Fibroblast of lung (primary cell): ENCODE results near the gene MYLK. TPM values are rescaled to one million over a fixed set of nuclear protein-coding genes. Genes with fewer than 3 reads are reported as not detected.

Source experiments
- DNase-seq, 2 donors: peaks; one replicate each; pipeline versions ENCODE4 v3.0.0 to v3.0.0-alpha.2; 2010; ENCODE audit warnings: low read depth in 2 of 2
- H2AFZ ChIP-seq: 2 replicates; pipeline ENCODE4 v1.5.1; 2012; ENCODE audit warnings: low read length, control low read depth, inconsistent platforms
- H3K27ac ChIP-seq: 2 replicates; pipeline ENCODE4 v1.5.1; 2011; ENCODE audit warnings: low read length, control low read depth; ENCODE audit not compliant: insufficient read depth
- H3K27me3 ChIP-seq: 2 replicates; pipeline ENCODE4 v1.5.1; 2011; ENCODE audit warnings: mild to moderate bottlenecking, low read length; ENCODE audit not compliant: control insufficient read depth, insufficient read depth
- H3K36me3 ChIP-seq: 2 replicates; pipeline ENCODE4 v1.5.1; 2011; ENCODE audit warnings: low read length; ENCODE audit not compliant: control insufficient read depth, insufficient read depth
- H3K4me1 ChIP-seq: 2 replicates; pipeline ENCODE4 v1.5.1; 2011; ENCODE audit warnings: low read length; ENCODE audit not compliant: control insufficient read depth, insufficient read depth; ENCODE audit errors: extremely low read depth
- H3K4me2 ChIP-seq: 2 replicates; pipeline ENCODE4 v1.5.1; 2011; ENCODE audit warnings: low read length, control low read depth; ENCODE audit not compliant: insufficient read depth; ENCODE audit errors: extremely low read depth
- H3K4me3 ChIP-seq, 4 experiments: fragments of 200-600 bp in 1 of 4; sonication (generic) in 1 of 4; replicated peaks in 1 of 4; 2 replicates each; pipeline ENCODE4 v1.5.1; 2011 to 2016; ENCODE audit warnings: low read length in 4 of 4, low read depth in 3 of 4, mild to moderate bottlenecking in 3 of 4, control low read depth in 2 of 4, inconsistent platforms in 1 of 4, mixed read lengths in 1 of 4; ENCODE audit not compliant: insufficient read depth in 1 of 4; ENCODE audit errors: control extremely low read depth in 1 of 4
- H3K79me2 ChIP-seq: 2 replicates; pipeline ENCODE4 v1.5.1; 2012; ENCODE audit warnings: mild to moderate bottlenecking, low read length, inconsistent platforms; ENCODE audit not compliant: control insufficient read depth, insufficient read depth
- H3K9ac ChIP-seq: 2 replicates; pipeline ENCODE4 v1.5.1; 2011; ENCODE audit warnings: mild to moderate bottlenecking, low read length, control low read depth; ENCODE audit not compliant: insufficient read depth
- H3K9me3 ChIP-seq: 2 replicates; pipeline ENCODE4 v1.5.1; 2012; ENCODE audit warnings: low read depth, low read length; ENCODE audit not compliant: control insufficient read depth, insufficient read depth
- H4K20me1 ChIP-seq: 2 replicates; pipeline ENCODE4 v1.5.1; 2011; ENCODE audit warnings: low read length; ENCODE audit not compliant: control insufficient read depth, insufficient read depth; ENCODE audit errors: extremely low read depth
- CTCF ChIP-seq, 2 donors: IDR thresholded peaks in 1 of 2; conservative IDR thresholded peaks in 1 of 2; 1 replicate in 1 of 2; 2 replicates in 1 of 2; pipeline ENCODE4 v1.5.1; 2011 to 2012; ENCODE audit warnings: low read length in 2 of 2, control low read depth in 1 of 2, inconsistent platforms in 1 of 2, low read depth in 1 of 2, mild to moderate bottlenecking in 1 of 2
- EZH2 ChIP-seq: IDR thresholded peaks from 2 replicates; pipeline ENCODE4 v1.5.1; 2012; ENCODE audit warnings: low read length, control low read depth, mild to moderate bottlenecking; ENCODE audit errors: missing control alignments
- polyA plus RNA-seq, 2 donors: library from polyadenylated mRNA; depleted of rRNA in 1 of 2; stranded (reverse) in 1 of 2; unstranded in 1 of 2; fragments of >200 nt; gene quantifications; 2 replicates each; pipeline ENCODE4 v1.2.1, GENCODE V29; 2011 to 2012; ENCODE audit warnings: missing spikeins in 1 of 2
- total RNA-seq: library from RNA; depleted of rRNA; stranded (reverse); fragments of >200 nt; gene quantifications from 2 replicates; pipeline ENCODE4 v1.2.1, GENCODE V29; 2014

Gene MYLK
- total and polyA plus RNA-seq, 2 donors (not counting 1 experiment from before 2014, with no cell fraction given), result 918 to 941 TPM

- Histone ChIP-seq H3K4me3 (no peak overlapping the region), H3K36me3 (peaks cover 8% of the 10 kb centered on the region), H3K9ac (no peak overlapping the region), H3K79me2 (no peaks in the 10 kb centered on the region), H2AFZ (no peak overlapping the region), H3K4me2 (no peak overlapping the region), H4K20me1 (no peaks in the 10 kb centered on the region), H3K9me3 (no peaks in the 10 kb centered on the region), H3K27ac (no peak overlapping the region), H3K4me1 (peaks cover 38% of the 10 kb centered on the region), H3K27me3 (no peaks in the 10 kb centered on the region)
- TF ChIP-seq CTCF (conservative IDR thresholded peaks at IDR 0.05 in 1 of 2, IDR thresholded peaks at IDR 0.05 in 1 of 2; ENCODE audit: low read depth in 1 of 2, low read length in 2 of 2), result peak; percentile 38 to 45
- no peak for TF ChIP-seq EZH2
- peak in 1 of 2 donors; percentile 74 for DNase-seq
Observed at GRCh38 chr3:123745184-123745855, 138.8 kb downstream of the MYLK start.

- Histone ChIP-seq H3K27me3 (no peaks in the 10 kb centered on the region), H3K4me2 (no peak overlapping the region), H3K9ac (no peak overlapping the region), H3K4me1 (peaks cover 40% of the 10 kb centered on the region), H4K20me1 (no peaks in the 10 kb centered on the region), H2AFZ (no peak overlapping the region), H3K9me3 (no peaks in the 10 kb centered on the region), H3K79me2 (no peaks in the 10 kb centered on the region), H3K4me3 (no peak overlapping the region), H3K27ac (no peak overlapping the region), H3K36me3 (peaks cover 7% of the 10 kb centered on the region)
- DNase-seq, result no peak
- no peak for TF ChIP-seq EZH2
- no peak for TF ChIP-seq CTCF (conservative IDR thresholded peaks at IDR 0.05 in 1 of 2, IDR thresholded peaks at IDR 0.05 in 1 of 2; ENCODE audit: low read depth in 1 of 2, low read length in 2 of 2)
Observed at GRCh38 chr3:123744064-123744463, 140.1 kb downstream of the MYLK start.

GRCh38 chr3:123743121-123743520 is 141.0 kb downstream of the MYLK start:
- Histone ChIP-seq H3K9me3 (no peaks in the 10 kb centered on the region), H4K20me1 (no peaks in the 10 kb centered on the region), H2AFZ (no peak overlapping the region), H3K79me2 (no peaks in the 10 kb centered on the region), H3K36me3 (peaks cover 9% of the 10 kb centered on the region), H3K4me3 (no peak overlapping the region), H3K4me1 (peaks cover 45% of the 10 kb centered on the region), H3K9ac (no peak overlapping the region), H3K27me3 (no peaks in the 10 kb centered on the region), H3K27ac (no peak overlapping the region), H3K4me2 (no peak overlapping the region)
- TF ChIP-seq EZH2 (no peak), CTCF (conservative IDR thresholded peaks at IDR 0.05 in 1 of 2, IDR thresholded peaks at IDR 0.05 in 1 of 2; ENCODE audit: low read depth in 1 of 2, low read length in 2 of 2) (no peak)
- DNase-seq, result peak in 1 of 2 donors; percentile 28
